ENCODE results near the gene LASP1.
"Not testable (repeated sequence)": the region's sequence is repeated elsewhere in the genome, so short reads cannot be mapped to it uniquely, and the experiment has no call there.

The LASP1 gene

GRCh38 chr17:38920374-38921291 is 50.8 kb downstream of the LASP1 start:
- DNase-seq (ENCODE audit: low read depth) = no peak
- H3K4me3 ChIP-seq (ENCODE audit: low read depth, low read length) = no peak overlapping the region

GRCh38 chr17:38921756-38922411 is 52.0 kb downstream of the LASP1 start:
- no peak for DNase-seq (ENCODE audit: low read depth)
- no peak overlapping the region for H3K4me3 ChIP-seq (ENCODE audit: low read depth, low read length)

GRCh38 chr17:38922538-38923297 is 52.9 kb downstream of the LASP1 start:
- no peak overlapping the region for H3K4me3 ChIP-seq (ENCODE audit: low read depth, low read length)
- peak; percentile 44 for DNase-seq (ENCODE audit: low read depth)

- H3K4me3 ChIP-seq (ENCODE audit: low read depth, low read length) = peak within 1 kb of the TSS; percentile 8
- no peak for DNase-seq (ENCODE audit: low read depth)
Observed at GRCh38 chr17:38925263-38925995, 55.6 kb downstream of the LASP1 start, which contains the start of gene LASP1NB. Gene LASP1NB (plus strand): TSS chr17:38925614.

GRCh38 chr17:38926293-38927070 is 56.6 kb downstream of the LASP1 start:
- no peak for DNase-seq (ENCODE audit: low read depth)
- H3K4me3 ChIP-seq (ENCODE audit: low read depth, low read length) = no peak overlapping the region

- not testable (repeated sequence) for H3K4me3 ChIP-seq (ENCODE audit: low read depth, low read length); DNase-seq (ENCODE audit: low read depth)
Observed at GRCh38 chr17:38930782-38931181, 60.9 kb downstream of the LASP1 start.

GRCh38 chr17:38933962-38934361 is 64.1 kb downstream of the LASP1 start:
- not testable (repeated sequence) for DNase-seq (ENCODE audit: low read depth); H3K4me3 ChIP-seq (ENCODE audit: low read depth, low read length)

- H3K4me3 ChIP-seq (ENCODE audit: low read depth, low read length) = no peak overlapping the region
- DNase-seq (ENCODE audit: low read depth) = no peak
Observed at GRCh38 chr17:38939987-38940386, 70.1 kb downstream of the LASP1 start.

- no peak for DNase-seq (ENCODE audit: low read depth)
Observed at GRCh38 chr17:38940404-38940803, 70.5 kb downstream of the LASP1 start.

GRCh38 chr17:38942696-38943334 is 73.0 kb downstream of the LASP1 start:
- no peak for DNase-seq (ENCODE audit: low read depth)
- H3K4me3 ChIP-seq (ENCODE audit: low read depth, low read length) = no peak overlapping the region

More at GRCh38 chr17:38940404-38940803, 70.5 kb downstream of the LASP1 start:
- no peak overlapping the region for H3K4me3 ChIP-seq (ENCODE audit: low read depth, low read length)

- DNase-seq (ENCODE audit: low read depth) = no peak
- H3K4me3 ChIP-seq (ENCODE audit: low read depth, low read length) = no peak overlapping the region
Observed at GRCh38 chr17:38943607-38944006, 73.7 kb downstream of the LASP1 start.

GRCh38 chr17:38947189-38947588 is 77.3 kb downstream of the LASP1 start:
- DNase-seq (ENCODE audit: low read depth) = no peak
- H3K4me3 ChIP-seq (ENCODE audit: low read depth, low read length) = no peak overlapping the region

- not testable (repeated sequence) for DNase-seq (ENCODE audit: low read depth); H3K4me3 ChIP-seq (ENCODE audit: low read depth, low read length)
Observed at GRCh38 chr17:38953800-38954199, 83.9 kb downstream of the LASP1 start.

GRCh38 chr17:38958326-38958725 is 88.5 kb downstream of the LASP1 start:
- peak; percentile 4 for DNase-seq (ENCODE audit: low read depth)
- no peak overlapping the region for H3K4me3 ChIP-seq (ENCODE audit: low read depth, low read length)

- H3K4me3 ChIP-seq (ENCODE audit: low read depth, low read length) = no peak overlapping the region
- peak; percentile 3 for DNase-seq (ENCODE audit: low read depth)
Observed at GRCh38 chr17:38958756-38959155, 88.9 kb downstream of the LASP1 start.

- no peak overlapping the region for H3K4me3 ChIP-seq (ENCODE audit: low read depth, low read length)
Observed at GRCh38 chr17:38959508-38959907, 89.7 kb downstream of the LASP1 start.

GRCh38 chr17:38960402-38960801 is 90.5 kb downstream of the LASP1 start:
- H3K4me3 ChIP-seq (ENCODE audit: low read depth, low read length) = no peak overlapping the region
- DNase-seq (ENCODE audit: low read depth) = no peak

More at GRCh38 chr17:38959508-38959907, 89.7 kb downstream of the LASP1 start:
- DNase-seq (ENCODE audit: low read depth) = no peak

GRCh38 chr17:38961413-38961812 is 91.6 kb downstream of the LASP1 start:
- H3K4me3 ChIP-seq (ENCODE audit: low read depth, low read length) = no peak overlapping the region
- DNase-seq (ENCODE audit: low read depth) = no peak

Measured in skeletal muscle cell (primary cell).